Epithelial cell of proximal tubule (primary cell): ENCODE measurements around the gene SLC6A6. TPM values are rescaled to one million over a fixed set of nuclear protein-coding genes. Genes with fewer than 3 reads are reported as not detected.
"Not testable (repeated sequence)": the region's sequence is repeated elsewhere in the genome, so short reads cannot be mapped to it uniquely, and the experiment has no call there.

Experiments
- DNase-seq: peaks from one replicate; pipeline ENCODE4 v3.0.0-alpha.2; 2011; ENCODE audit warnings: low read depth
- H3K4me3 ChIP-seq: 2 replicates; pipeline ENCODE4 v1.5.1; 2011; ENCODE audit warnings: low read depth, mild to moderate bottlenecking, low read length
- total RNA-seq: library from RNA; depleted of rRNA; stranded (reverse); fragments of >200 nt; gene quantifications from 2 replicates; pipeline ENCODE4 v1.2.3, GENCODE V29; 2015
- TF ChIP-seq, protein P1 (sequence below): conservative IDR thresholded peaks from 2 replicates; pipeline ENCODE4 v1.5.1; 2012; ENCODE audit warnings: low read depth, mild to moderate bottlenecking, low read length

Gene SLC6A6
- total RNA-seq, 1 donor from 2014 or later: 27.9 TPM

DNA sequence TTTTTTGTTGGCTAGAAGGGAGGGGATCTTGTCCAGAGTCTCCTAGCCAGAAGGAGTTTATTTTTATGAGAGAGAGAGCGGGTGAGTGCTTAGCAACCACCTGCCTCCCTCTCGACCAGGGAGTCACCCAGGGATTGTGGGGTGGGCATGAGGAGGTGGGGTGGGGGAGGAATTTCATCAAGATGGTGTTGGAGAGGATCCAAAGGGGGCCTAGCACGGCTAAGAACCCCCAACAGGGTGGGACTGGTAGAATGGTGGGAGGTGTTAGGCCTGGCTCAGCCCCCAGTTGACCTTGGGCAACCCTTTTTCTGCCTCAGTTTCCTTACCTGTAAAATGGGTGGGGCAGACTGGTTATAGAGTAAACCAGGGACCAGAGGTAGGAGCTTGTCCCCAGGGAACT, 1.8 kb downstream of the SLC6A6 start:
- peak overlapping the region; percentile 100 for H3K4me3 ChIP-seq
- no peak for DNase-seq
- TF ChIP-seq, protein P1, sequence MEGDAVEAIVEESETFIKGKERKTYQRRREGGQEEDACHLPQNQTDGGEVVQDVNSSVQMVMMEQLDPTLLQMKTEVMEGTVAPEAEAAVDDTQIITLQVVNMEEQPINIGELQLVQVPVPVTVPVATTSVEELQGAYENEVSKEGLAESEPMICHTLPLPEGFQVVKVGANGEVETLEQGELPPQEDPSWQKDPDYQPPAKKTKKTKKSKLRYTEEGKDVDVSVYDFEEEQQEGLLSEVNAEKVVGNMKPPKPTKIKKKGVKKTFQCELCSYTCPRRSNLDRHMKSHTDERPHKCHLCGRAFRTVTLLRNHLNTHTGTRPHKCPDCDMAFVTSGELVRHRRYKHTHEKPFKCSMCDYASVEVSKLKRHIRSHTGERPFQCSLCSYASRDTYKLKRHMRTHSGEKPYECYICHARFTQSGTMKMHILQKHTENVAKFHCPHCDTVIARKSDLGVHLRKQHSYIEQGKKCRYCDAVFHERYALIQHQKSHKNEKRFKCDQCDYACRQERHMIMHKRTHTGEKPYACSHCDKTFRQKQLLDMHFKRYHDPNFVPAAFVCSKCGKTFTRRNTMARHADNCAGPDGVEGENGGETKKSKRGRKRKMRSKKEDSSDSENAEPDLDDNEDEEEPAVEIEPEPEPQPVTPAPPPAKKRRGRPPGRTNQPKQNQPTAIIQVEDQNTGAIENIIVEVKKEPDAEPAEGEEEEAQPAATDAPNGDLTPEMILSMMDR: no peak

DNA sequence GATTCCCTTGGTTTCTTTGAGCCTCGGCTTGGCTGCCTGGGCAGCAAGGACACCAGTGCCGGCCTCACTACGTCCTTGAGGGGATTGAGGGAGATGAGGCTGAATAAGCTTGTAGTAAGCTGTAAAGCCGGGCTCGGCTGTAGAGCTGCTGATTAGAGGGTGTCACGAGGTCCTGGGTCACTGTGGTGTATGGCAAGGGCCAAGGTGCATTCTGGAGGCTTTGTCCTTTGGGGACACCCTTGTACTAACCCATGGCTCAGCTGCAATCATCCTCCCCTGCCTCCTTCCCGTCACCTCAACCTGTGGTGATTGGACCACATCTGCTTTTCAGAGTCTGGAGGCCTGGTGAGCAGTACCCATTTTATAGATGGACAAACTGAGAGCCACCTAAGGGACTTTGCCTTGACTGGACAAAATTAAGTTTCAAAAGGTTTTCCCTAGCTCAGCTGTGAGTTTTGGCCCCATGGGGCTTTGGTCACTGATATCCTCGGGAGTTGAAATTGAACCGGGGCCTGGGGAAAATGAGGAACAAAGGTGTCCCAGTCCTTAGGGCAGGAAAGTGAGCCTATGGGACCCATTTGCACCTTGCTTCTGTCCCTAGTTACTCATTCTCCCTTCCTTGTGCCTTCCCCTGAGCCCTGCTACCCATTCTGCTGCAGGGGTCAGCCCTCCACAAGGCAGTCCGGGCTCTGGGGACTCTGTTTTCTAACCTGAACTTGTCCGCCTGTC, 2.4 kb downstream of the SLC6A6 start:
- no peak for DNase-seq
- H3K4me3 ChIP-seq: peak overlapping the region; percentile 100
- TF ChIP-seq, protein P1: no peak

DNA sequence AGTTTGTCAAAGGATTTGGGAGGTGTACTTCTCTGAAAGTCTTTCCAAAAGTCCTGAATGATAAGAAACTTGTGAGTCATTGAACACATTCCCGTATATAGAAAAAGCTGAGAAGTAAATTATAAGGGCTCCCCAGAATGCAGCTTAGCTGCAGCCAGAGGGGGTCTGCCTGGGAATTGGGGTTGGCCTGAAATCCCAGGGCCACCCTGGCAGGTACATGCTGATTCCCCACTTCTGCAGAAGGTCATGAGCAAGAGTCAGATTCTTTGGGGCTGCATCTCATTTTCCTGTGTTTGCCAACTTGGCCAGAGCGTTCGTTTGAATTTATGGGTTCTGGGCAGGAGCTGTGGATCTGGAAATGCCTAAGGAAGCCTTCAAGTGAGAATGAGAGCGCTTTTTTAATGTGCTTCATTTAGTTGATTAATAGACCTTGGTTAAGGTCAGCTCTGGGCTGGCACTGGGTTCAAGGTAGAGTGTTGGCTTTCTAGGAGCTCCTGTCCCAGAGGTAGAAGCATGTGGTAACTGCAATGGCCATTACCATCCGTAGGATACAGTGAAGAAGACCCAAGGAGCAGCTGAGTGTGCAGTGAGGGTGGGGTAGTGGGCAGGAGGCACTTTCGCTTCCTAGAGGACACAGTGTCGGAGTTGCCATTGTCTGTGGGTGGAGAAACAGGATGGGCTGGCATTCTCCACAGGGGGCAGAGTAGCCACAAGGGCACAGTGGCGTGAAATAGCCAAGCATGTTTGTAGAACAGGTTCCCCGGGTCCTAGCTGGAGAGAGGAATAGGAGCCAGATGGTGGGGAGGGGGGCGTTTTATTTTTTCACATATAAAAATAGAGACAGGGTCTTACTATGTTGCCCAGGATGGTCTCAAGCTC, 3.2 kb downstream of the SLC6A6 start:
- no peak for DNase-seq
- peak overlapping the region; percentile 100 for H3K4me3 ChIP-seq
- TF ChIP-seq, protein P1: peak; percentile 46

DNA sequence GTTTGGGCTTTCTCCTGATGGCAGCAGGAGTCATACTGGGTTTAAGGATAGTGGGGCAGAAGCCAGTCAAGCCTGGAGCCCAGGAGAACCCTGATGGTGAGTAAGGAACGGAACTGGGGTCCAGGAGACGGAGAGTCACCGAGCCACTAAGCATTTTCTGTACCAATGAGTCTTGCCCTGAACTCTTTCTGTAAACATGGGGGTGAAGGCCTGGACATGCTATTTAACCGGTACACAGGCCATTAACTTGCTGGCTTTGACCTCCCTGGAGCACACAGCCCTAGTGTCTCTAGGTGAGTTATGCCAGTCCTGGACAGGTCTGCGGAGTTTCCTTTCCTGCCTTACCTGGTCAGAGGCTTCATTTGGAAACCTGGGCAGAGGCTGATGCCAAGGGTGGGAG, 3.9 kb downstream of the SLC6A6 start:
- DNase-seq: no peak
- H3K4me3 ChIP-seq: peak overlapping the region; percentile 100
- TF ChIP-seq, protein P1: no peak

DNA sequence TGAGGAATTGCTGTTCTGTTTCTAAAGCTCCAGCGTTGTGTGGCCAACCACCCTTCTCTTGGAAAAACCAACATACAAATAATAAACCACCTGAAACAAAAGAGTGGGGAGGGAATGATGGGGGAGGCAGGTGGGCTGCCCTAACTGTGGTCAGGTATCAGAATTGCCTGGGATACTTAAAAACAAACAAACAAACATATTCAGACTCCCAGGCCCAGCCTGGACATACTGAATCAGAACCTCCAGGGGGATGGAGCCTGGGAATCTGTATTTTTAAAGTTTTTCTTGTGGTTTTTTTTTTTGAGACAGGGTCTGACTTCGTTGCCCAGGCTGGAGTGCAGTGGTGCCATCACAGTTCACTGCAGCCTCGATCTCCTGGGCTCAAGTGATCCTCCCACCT, 4.4 kb downstream of the SLC6A6 start:
- peak overlapping the region; percentile 100 for H3K4me3 ChIP-seq
- DNase-seq: no peak
- TF ChIP-seq, protein P1: no peak

DNA sequence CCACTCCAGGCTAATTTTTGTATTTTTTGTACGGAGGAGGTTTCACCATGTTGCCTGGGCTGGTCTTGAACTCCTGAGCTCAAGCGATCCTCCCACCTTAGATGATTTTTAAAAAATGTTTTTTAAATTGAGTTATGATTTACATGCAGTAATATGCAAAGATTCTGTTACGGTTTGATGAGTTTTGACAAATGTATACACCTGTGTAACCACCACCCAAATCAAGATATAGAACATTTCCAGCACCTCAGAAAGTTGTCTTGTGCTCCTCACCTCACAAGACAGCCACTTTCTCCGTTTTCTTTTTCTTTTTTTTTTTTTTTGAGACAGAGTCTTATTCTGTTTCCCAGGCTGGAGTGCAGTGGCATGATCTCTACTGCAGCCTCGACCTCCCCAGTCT, 4.8 kb downstream of the SLC6A6 start:
- TF ChIP-seq, protein P1: no peak
- no peak for DNase-seq
- peak overlapping the region; percentile 100 for H3K4me3 ChIP-seq

DNA sequence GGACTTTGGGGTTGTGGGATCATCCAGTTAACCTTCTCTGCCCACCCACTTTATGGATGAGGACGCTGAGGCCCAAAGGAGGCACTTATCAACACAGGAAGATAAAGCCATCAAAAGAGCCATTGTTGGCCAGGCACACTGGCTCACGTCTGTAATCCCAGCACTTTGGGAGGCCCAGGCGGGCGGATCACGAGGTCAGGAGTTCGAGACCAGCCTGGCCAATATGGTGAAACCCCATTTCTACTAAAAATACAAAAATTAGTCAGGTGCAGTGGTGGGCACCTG, 7.3 kb downstream of the SLC6A6 start:
- not testable (repeated sequence) for DNase-seq, H3K4me3 ChIP-seq
